ENCODE data around the gene CRIP3. TPM values are rescaled to one million over a fixed set of nuclear protein-coding genes. Genes with fewer than 3 reads are reported as not detected.

Gene CRIP3
- total RNA-seq, 4 donors from 2014 or later, result 0.82 to 1.4 TPM; not detected in 2

DNA sequence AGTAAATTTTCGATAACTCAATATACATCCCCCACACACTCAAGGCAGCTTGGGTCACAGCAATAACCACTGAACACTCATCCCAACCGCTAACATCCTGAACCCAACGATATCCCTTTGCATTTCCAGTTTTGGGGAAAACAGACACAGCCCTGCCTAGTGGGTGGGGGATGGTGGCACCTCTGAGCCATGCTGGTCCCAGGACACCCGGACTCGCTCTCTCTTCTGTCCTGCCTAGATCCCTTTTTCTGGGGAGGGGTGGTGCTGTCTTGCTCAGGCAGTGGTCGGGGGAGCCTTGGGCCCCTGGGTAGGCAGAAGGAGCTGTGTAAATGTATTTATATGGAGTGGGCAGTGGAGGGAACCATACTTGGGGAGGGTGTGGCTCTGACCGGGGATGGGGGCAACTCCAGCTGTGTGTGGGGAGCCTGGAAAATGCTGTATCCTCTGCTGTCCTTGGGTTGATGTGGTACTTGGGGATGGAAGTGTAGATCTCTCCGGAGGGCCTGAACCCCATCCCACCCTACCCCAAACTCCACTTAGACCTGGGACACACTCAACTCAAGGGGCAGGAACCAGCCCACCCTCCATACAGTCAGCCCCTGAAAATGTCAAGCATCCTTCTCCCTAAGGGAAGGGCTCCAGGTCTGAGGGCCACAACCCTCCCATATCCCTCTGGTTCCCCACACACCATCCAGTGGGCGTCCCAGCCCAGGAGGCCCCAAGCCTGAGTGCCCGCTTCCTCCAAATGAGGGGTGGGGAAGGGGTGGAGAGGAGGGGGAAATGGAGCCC is 34.3 kb downstream of the CRIP3 start:
- Histone ChIP-seq H3K4me3 (peak overlapping the region in 2 of 4 donors; percentile 41 to 58), H3K36me3 (no peaks in the 10 kb centered on the region), H3K27me3 (peaks cover 21% of the 10 kb centered on the region), H3K9me3 (no peaks in the 10 kb centered on the region), H3K4me1 (peaks cover 43 to 75% (median 68%) of the 10 kb centered on the region in 4 donors), H3K27ac (peak overlapping the region in 3 of 4 donors; percentile 86 to 89 (median 88))
- in situ Hi-C loops (cut with MboI; ENCODE audit: low pct_ligation_motif_present in 1 of 4, low pct_unique_long_range_greater_than_20kb in 1 of 4, low sequenced_read_pairs in 3 of 4) (no loop called here), intact Hi-C loops (cut with DNase I; ENCODE audit: low total_unique reads) (no loop called here)
- no peak for DNase-seq
- TF ChIP-seq EP300 (IDR thresholded peaks at IDR 0.05; ENCODE audit: low read depth), result no peak
- TF ChIP-seq, protein P1, sequence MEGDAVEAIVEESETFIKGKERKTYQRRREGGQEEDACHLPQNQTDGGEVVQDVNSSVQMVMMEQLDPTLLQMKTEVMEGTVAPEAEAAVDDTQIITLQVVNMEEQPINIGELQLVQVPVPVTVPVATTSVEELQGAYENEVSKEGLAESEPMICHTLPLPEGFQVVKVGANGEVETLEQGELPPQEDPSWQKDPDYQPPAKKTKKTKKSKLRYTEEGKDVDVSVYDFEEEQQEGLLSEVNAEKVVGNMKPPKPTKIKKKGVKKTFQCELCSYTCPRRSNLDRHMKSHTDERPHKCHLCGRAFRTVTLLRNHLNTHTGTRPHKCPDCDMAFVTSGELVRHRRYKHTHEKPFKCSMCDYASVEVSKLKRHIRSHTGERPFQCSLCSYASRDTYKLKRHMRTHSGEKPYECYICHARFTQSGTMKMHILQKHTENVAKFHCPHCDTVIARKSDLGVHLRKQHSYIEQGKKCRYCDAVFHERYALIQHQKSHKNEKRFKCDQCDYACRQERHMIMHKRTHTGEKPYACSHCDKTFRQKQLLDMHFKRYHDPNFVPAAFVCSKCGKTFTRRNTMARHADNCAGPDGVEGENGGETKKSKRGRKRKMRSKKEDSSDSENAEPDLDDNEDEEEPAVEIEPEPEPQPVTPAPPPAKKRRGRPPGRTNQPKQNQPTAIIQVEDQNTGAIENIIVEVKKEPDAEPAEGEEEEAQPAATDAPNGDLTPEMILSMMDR (IDR thresholded peaks at IDR 0.05), result no peak
- 79% methylated on average over 10 of the region's 10 CpGs; no CpG with 5 or more reads in 1 of the 2 donors for WGBS, 2 donors (ENCODE audit: low coverage in 1 of 2)

DNA sequence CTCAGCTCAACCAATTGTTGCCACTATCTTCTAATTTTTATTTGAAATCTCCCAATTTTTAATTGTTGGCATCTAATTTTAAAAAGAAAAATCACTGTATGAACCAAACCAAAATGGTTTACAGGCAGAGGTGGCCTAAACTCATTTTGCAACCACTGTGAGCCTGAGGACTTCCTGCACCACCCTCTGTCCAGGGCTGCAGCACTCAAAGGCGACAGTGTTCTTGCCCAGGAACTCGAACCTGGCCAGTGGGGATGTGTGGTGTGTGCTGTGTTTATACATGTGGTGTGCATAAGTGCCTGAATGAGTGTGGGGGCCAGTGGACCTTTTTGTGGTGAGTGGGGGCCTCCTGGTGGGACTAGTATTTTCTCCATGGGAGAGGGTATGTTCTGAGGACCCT is 34.9 kb downstream of the CRIP3 start:
- Histone ChIP-seq H3K36me3 (no peaks in the 10 kb centered on the region), H3K4me1 (peaks cover 42 to 76% (median 69%) of the 10 kb centered on the region in 4 donors), H3K27ac (peak overlapping the region in 3 of 4 donors; percentile 4 to 15 (median 13)), H3K27me3 (peaks cover 21% of the 10 kb centered on the region), H3K9me3 (no peaks in the 10 kb centered on the region), H3K4me3 (no peak overlapping the region)
- intact Hi-C loops (cut with DNase I; ENCODE audit: low total_unique reads), result no loop called here
- in situ Hi-C loops (cut with MboI; ENCODE audit: low pct_ligation_motif_present in 1 of 4, low pct_unique_long_range_greater_than_20kb in 1 of 4, low sequenced_read_pairs in 3 of 4), result no loop called here
- 46% methylated on average over 2 of the region's 2 CpGs; no CpG with 5 or more reads in 1 of the 2 donors for WGBS, 2 donors (ENCODE audit: low coverage in 1 of 2)
- DNase-seq, result no peak
- no peak for TF ChIP-seq EP300 (IDR thresholded peaks at IDR 0.05; ENCODE audit: low read depth)
- no peak for TF ChIP-seq POLR2A (IDR thresholded peaks at IDR 0.05)
- TF ChIP-seq, protein P1 (IDR thresholded peaks at IDR 0.05), result no peak
- no peak for TF ChIP-seq POLR2AphosphoS5 (IDR thresholded peaks at IDR 0.05)

DNA sequence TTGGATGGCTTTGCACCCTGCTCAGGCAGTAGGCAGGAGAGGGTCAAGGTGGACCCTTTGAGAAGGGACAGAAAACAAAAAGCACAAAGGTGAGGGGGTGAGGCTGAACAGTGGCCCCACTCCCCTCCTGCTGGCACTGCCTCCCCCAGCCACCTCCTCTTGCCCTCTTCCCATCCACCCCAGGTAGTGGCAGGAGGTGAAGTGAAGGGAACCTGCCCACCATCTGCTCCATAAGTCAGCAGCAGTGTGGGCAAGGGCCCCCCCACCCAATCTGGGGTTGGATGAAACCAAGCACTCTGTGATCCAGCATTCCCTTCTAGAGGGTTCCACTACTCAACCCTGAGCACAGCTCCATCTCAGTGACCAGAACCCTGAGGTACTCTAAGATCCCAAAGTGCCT is 36.7 kb downstream of the CRIP3 start:
- in situ Hi-C loops (cut with MboI; ENCODE audit: low pct_ligation_motif_present in 1 of 4, low pct_unique_long_range_greater_than_20kb in 1 of 4, low sequenced_read_pairs in 3 of 4) (no loop called here), intact Hi-C loops (cut with DNase I; ENCODE audit: low total_unique reads) (no loop called here)
- peaks cover 21% of the 10 kb centered on the region for H3K27me3 ChIP-seq
- no peak overlapping the region for H3K27ac ChIP-seq
- DNase-seq, result no peak
- peaks cover 47 to 76% (median 67%) of the 10 kb centered on the region in 4 donors for H3K4me1 ChIP-seq
- no peak overlapping the region for H3K4me3 ChIP-seq
- TF ChIP-seq POLR2AphosphoS5 (IDR thresholded peaks at IDR 0.05) (no peak), POLR2A (IDR thresholded peaks at IDR 0.05) (no peak), EP300 (IDR thresholded peaks at IDR 0.05; ENCODE audit: low read depth) (no peak)
- TF ChIP-seq, protein P1 (IDR thresholded peaks at IDR 0.05), result no peak
- no peaks in the 10 kb centered on the region for H3K36me3 ChIP-seq
- no peaks in the 10 kb centered on the region for H3K9me3 ChIP-seq

DNA sequence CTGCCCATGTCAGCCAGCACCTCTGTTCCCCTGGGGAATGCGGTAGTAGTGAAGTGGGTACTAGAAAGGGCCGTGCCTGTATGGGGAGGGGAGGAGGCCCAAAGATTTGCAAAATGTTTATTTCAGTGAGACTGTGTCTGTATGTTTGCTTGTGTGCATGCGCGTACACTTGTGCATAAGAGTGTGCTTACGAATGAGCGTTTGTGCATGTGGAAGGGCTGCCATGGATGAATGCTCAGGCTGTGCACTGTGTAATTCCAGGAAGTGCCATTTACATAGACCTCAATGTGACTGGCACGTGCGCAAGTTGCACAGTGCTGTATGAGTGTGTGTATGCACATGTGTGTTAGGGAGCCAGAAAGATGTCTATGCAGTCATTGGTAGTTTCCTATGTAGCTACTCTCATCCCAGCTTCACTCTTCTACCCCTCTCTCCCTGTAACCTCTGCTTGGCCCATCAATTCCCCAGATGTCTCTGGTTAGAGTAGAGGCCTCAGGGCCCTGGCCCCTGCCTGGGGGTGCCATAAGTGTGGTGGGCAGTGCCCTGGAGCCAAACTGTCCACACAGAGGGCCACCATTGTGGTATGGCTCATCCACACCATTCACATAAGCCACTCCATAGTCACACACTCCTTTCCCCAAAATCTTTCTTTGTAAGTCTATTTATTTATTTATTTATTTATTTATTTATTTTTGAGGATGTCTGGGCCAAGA is 37.4 kb downstream of the CRIP3 start:
- intact Hi-C loops (cut with DNase I; ENCODE audit: low total_unique reads), result no loop called here
- WGBS, 2 donors (ENCODE audit: low coverage in 1 of 2), result 73% methylated on average over 8 of the region's 8 CpGs; no CpG with 5 or more reads in 1 of the 2 donors
- H3K4me1 ChIP-seq, result peaks cover 43 to 69% (median 60%) of the 10 kb centered on the region in 4 donors

More for the DNA sequence above, 37.4 kb downstream of the CRIP3 start:
- no peak for DNase-seq
- Histone ChIP-seq H3K27ac (peak overlapping the region; percentile 79 to 88 (median 83)), H3K4me3 (no peak overlapping the region), H3K27me3 (peaks cover 17% of the 10 kb centered on the region), H3K9me3 (no peaks in the 10 kb centered on the region), H3K36me3 (no peaks in the 10 kb centered on the region)
- in situ Hi-C loops (cut with MboI; ENCODE audit: low pct_ligation_motif_present in 1 of 4, low pct_unique_long_range_greater_than_20kb in 1 of 4, low sequenced_read_pairs in 3 of 4), result no loop called here
- TF ChIP-seq POLR2A (IDR thresholded peaks at IDR 0.05) (no peak), EP300 (IDR thresholded peaks at IDR 0.05; ENCODE audit: low read depth) (no peak), POLR2AphosphoS5 (IDR thresholded peaks at IDR 0.05) (no peak)
- TF ChIP-seq, protein P1 (IDR thresholded peaks at IDR 0.05), result no peak
